Loucy (cell line): Measurements from ENCODE around the gene CASP14.

Experiments used
- H2AFZ ChIP-seq: fragments of 200-600 bp; sonication (generic); 2 replicates; pipeline ENCODE4 v1.6.0; 2016; ENCODE audit warnings: antibody characterized with exemption, mild to moderate bottlenecking, low read length, moderate library complexity
- H3F3A ChIP-seq: fragments of 200-600 bp; 2 replicates; pipeline ENCODE4 v1.6.0; 2016; ENCODE audit warnings: antibody characterized with exemption, low read depth, mild to moderate bottlenecking
- H3K27me3 ChIP-seq: fragments of 200-600 bp; sonication (generic); 2 replicates; pipeline ENCODE4 v1.6.1; 2014; ENCODE audit warnings: low read length, mild to moderate bottlenecking; ENCODE audit not compliant: insufficient read depth, poor library complexity, severe bottlenecking
- H3K36me3 ChIP-seq: fragments of 200-600 bp; sonication (generic); 2 replicates; pipeline ENCODE4 v1.6.1; 2016; ENCODE audit warnings: low read length; ENCODE audit not compliant: insufficient read depth
- H3K4me1 ChIP-seq: fragments of 200-600 bp; sonication (generic); 2 replicates; pipeline ENCODE4 v1.5.1; 2014; ENCODE audit warnings: low read length, mild to moderate bottlenecking; ENCODE audit not compliant: insufficient read depth, poor library complexity, severe bottlenecking
- H3K4me2 ChIP-seq: fragments of 200-600 bp; sonication (generic); 2 replicates; pipeline ENCODE4 v1.6.0; 2014; ENCODE audit warnings: antibody characterized with exemption, low read length, low read depth, mild to moderate bottlenecking; ENCODE audit not compliant: poor library complexity, severe bottlenecking
- H3K4me3 ChIP-seq: fragments of 200-600 bp; sonication (generic); 2 replicates; pipeline ENCODE4 v1.5.1; 2014; ENCODE audit warnings: low read length, mild to moderate bottlenecking, mixed read lengths; ENCODE audit not compliant: poor library complexity, severe bottlenecking
- H3K79me2 ChIP-seq: fragments of 200-600 bp; sonication (generic); 2 replicates; pipeline ENCODE4 v1.6.1; 2014; ENCODE audit warnings: low read length; ENCODE audit not compliant: insufficient read depth
- H3K9ac ChIP-seq: fragments of 200-600 bp; sonication (generic); 2 replicates; pipeline ENCODE4 v1.6.0; 2014; ENCODE audit warnings: mild to moderate bottlenecking, low read depth, low read length, moderate library complexity; ENCODE audit not compliant: poor library complexity, severe bottlenecking
- H3K9me2 ChIP-seq: fragments of 200-600 bp; sonication (generic); replicated peaks from 2 replicates; pipeline ENCODE4 v1.6.1; 2016; ENCODE audit warnings: low read depth, low read length, mixed read lengths
- H3K9me3 ChIP-seq: fragments of 200-600 bp; sonication (generic); 2 replicates; pipeline ENCODE4 v1.6.1; 2014; ENCODE audit warnings: mild to moderate bottlenecking, antibody characterized with exemption, low read length, low read depth; ENCODE audit not compliant: insufficient read depth
- H4K20me1 ChIP-seq: fragments of 200-600 bp; sonication (generic); 2 replicates; pipeline ENCODE4 v1.6.0; 2014; ENCODE audit warnings: antibody characterized with exemption, low read length, mild to moderate bottlenecking; ENCODE audit not compliant: insufficient read depth, poor library complexity, severe bottlenecking
- EZH2phosphoT487 ChIP-seq: fragments of 200-600 bp; IDR thresholded peaks from 2 replicates; pipeline ENCODE4 v1.6.1; 2018; ENCODE audit warnings: antibody characterized with exemption, mild to moderate bottlenecking, moderate library complexity, borderline replicate concordance
- TF ChIP-seq, protein P1 (sequence below): fragments of 200-600 bp; sonication (generic); conservative IDR thresholded peaks from 2 replicates; pipeline ENCODE4 v1.5.1; 2014; ENCODE audit warnings: mild to moderate bottlenecking, antibody characterized with exemption, low read length

The CASP14 gene

DNA sequence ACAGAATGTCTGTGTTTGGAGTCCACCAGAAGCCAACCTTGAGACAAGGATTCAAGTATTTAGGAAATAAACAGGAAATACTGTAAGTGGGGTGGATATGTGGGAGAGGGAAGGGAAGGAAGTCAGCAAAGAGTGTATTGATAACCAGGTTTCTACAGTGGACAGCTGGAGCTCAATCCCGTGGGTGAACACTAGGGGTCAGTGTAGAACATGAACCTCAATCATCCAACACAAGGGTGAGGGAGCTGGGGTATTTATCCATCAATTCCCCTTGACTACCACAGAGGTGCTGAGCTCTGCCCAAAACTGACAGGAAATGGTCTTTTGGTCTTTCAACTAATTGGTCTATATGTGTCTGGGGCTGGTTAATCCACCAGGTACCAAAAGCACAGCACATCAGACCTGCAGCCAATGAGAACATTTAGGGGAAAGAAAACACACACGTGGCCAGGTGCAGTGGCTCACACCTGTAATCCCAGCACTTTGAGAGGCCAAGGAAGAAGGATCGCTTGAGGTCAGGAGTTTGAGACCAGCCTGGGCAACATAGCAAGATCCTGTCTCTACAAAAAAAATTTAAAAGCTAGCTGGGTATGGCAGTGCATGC lies 52.3 kb downstream of the CASP14 start:
- Histone ChIP-seq H3K9me2 (no peaks in the 10 kb centered on the region), H4K20me1 (no peaks in the 10 kb centered on the region), H3K9ac (no peak overlapping the region), H3K4me3 (no peak overlapping the region), H3K4me2 (no peak overlapping the region), H3K27me3 (no peaks in the 10 kb centered on the region), H3F3A (no peaks in the 10 kb centered on the region), H3K4me1 (no peaks in the 10 kb centered on the region), H3K9me3 (peaks cover 12% of the 10 kb centered on the region; the same call in 1 of the 2 replicates), H3K36me3 (no peaks in the 10 kb centered on the region), H2AFZ (no peak overlapping the region), H3K79me2 (no peaks in the 10 kb centered on the region)
- TF ChIP-seq, protein P1, sequence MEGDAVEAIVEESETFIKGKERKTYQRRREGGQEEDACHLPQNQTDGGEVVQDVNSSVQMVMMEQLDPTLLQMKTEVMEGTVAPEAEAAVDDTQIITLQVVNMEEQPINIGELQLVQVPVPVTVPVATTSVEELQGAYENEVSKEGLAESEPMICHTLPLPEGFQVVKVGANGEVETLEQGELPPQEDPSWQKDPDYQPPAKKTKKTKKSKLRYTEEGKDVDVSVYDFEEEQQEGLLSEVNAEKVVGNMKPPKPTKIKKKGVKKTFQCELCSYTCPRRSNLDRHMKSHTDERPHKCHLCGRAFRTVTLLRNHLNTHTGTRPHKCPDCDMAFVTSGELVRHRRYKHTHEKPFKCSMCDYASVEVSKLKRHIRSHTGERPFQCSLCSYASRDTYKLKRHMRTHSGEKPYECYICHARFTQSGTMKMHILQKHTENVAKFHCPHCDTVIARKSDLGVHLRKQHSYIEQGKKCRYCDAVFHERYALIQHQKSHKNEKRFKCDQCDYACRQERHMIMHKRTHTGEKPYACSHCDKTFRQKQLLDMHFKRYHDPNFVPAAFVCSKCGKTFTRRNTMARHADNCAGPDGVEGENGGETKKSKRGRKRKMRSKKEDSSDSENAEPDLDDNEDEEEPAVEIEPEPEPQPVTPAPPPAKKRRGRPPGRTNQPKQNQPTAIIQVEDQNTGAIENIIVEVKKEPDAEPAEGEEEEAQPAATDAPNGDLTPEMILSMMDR, result peak; percentile 75
- no peak for TF ChIP-seq EZH2phosphoT487

DNA sequence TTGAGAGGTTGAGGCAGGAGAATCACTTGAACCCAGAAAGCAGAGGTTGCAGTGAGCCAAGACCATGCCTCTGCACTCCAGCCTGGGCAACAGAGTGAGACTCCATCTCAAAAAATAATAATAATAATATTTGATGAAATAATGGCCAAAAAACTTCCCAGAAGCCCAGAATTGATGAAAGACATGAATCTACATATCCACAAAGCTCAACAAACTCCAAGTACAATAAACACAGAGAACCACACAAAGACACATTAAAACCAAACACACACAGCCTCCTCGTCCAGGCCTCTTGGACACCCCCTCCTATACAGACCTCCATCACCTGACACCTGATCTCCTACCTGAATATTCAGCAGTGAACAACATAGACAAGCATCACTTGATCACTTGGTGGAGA lies 54.7 kb downstream of the CASP14 start:
- H3K4me3 ChIP-seq, result no peak overlapping the region
- H3K79me2 ChIP-seq, result no peaks in the 10 kb centered on the region
- no peak overlapping the region for H3K4me2 ChIP-seq
- TF ChIP-seq EZH2phosphoT487, result no peak
- TF ChIP-seq, protein P1, result no peak
- H3K9me3 ChIP-seq, result peaks cover 12% of the 10 kb centered on the region; the same call in 1 of the 2 replicates
- H4K20me1 ChIP-seq, result no peaks in the 10 kb centered on the region
- no peaks in the 10 kb centered on the region for H3K36me3 ChIP-seq
- H3F3A ChIP-seq, result no peaks in the 10 kb centered on the region
- H3K27me3 ChIP-seq, result no peaks in the 10 kb centered on the region
- H3K9ac ChIP-seq, result no peak overlapping the region
- no peak overlapping the region for H2AFZ ChIP-seq
- H3K9me2 ChIP-seq, result no peaks in the 10 kb centered on the region
- H3K4me1 ChIP-seq, result peaks cover 4% of the 10 kb centered on the region

DNA sequence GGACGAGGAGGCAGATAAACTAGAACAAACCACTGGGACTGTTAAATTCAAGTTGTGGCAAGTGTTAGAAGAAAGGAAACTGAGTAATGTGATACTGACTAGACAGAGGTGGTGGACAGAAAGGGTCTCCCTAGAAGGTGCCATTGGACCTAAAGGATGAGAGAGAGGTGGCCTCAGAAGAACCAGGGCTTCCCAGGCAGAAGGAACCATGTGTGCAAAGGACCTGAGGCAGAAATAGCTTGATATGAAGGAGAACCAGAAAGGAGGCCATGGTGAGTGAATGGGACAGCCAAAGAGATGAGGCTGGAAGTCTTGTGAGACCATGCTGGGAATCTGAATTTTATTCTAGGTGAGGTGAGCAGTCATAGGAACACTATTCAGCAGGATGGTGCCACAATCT lies 55.1 kb downstream of the CASP14 start:
- Histone ChIP-seq H3K9me2 (no peaks in the 10 kb centered on the region), H4K20me1 (no peaks in the 10 kb centered on the region), H2AFZ (no peak overlapping the region), H3K4me2 (no peak overlapping the region), H3K79me2 (no peaks in the 10 kb centered on the region), H3K9me3 (peaks cover 12% of the 10 kb centered on the region; the same call in 1 of the 2 replicates), H3K36me3 (no peaks in the 10 kb centered on the region), H3K27me3 (no peaks in the 10 kb centered on the region), H3K9ac (no peak overlapping the region), H3F3A (no peaks in the 10 kb centered on the region), H3K4me3 (no peak overlapping the region), H3K4me1 (peaks cover 4% of the 10 kb centered on the region)
- no peak for TF ChIP-seq EZH2phosphoT487
- TF ChIP-seq, protein P1, result no peak
